Endothelial cell (in vitro differentiated cells): ENCODE results near the gene DCXR. TPM values are rescaled to one million over a fixed set of nuclear protein-coding genes. Genes with fewer than 3 reads are reported as not detected.

Experiments
- DNase-seq: peaks from one replicate; pipeline ENCODE4 v3.0.0; 2021; ENCODE audit warnings: low spot score
- H3K27ac Mint-ChIP-seq: one replicate; pipeline ENCODE4 v1.8.0; 2021; ENCODE audit warnings: mixed read lengths, inconsistent platforms; ENCODE audit not compliant: unreplicated experiment
- H3K27me3 Mint-ChIP-seq: one replicate; pipeline ENCODE4 v1.8.0; 2021; ENCODE audit warnings: mild to moderate bottlenecking, moderate library complexity, mixed read lengths, inconsistent platforms; ENCODE audit not compliant: unreplicated experiment
- H3K36me3 Mint-ChIP-seq: one replicate; pipeline ENCODE4 v1.8.0; 2021; ENCODE audit warnings: mild to moderate bottlenecking, low read depth, mixed read lengths, inconsistent platforms; ENCODE audit not compliant: unreplicated experiment
- H3K4me1 Mint-ChIP-seq: one replicate; pipeline ENCODE4 v1.8.0; 2021; ENCODE audit warnings: mild to moderate bottlenecking, mixed read lengths, inconsistent platforms; ENCODE audit not compliant: unreplicated experiment
- H3K4me3 Mint-ChIP-seq: one replicate; pipeline ENCODE4 v1.8.0; 2021; ENCODE audit warnings: mild to moderate bottlenecking, mixed read lengths, inconsistent platforms; ENCODE audit not compliant: unreplicated experiment
- H3K9me3 Mint-ChIP-seq: one replicate; pipeline ENCODE4 v1.8.0; 2021; ENCODE audit warnings: mixed read lengths, inconsistent platforms; ENCODE audit not compliant: unreplicated experiment
- total RNA-seq: library from RNA; stranded (reverse); fragmentation: NEBNext Ultra II Directional; extraction: Animal tissue kit (Norgen Biotek cat#: 25700); gene quantifications from one replicate; pipeline ENCODE4 v1.2.1, GENCODE V29; 2021; ENCODE audit not compliant: unreplicated experiment
- TF ChIP-seq, protein P1 (sequence below): fragments of 200-600 bp; sonication (generic); IDR thresholded peaks from one replicate; pipeline ENCODE4 v1.5.0; 2021; ENCODE audit warnings: antibody characterized with exemption; ENCODE audit not compliant: unreplicated experiment

Gene DCXR
- total RNA-seq, 1 donor from 2014 or later = 30.8 TPM

DNA sequence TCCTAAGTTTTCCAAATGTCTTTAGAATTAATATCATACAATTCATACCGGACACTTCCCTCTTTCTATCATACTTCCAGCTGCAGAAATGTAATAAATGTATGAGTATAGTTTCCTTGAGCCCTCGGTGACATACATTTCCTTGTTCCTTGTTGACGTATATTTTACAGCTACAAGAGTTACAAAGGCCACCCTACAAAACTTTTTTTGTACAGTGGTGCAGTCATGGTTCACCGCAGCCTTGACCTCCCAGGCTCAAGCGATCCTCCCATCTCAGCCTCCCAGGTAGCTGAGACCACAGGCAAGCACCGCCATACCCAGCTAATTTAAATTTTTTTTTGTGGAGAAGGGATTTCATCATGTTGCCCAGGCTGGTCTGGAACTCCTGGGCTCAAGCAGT, 35.3 kb upstream of the DCXR start:
- Mint-ChIP-seq H3K27ac (no peak overlapping the region), H3K36me3 (no peaks in the 10 kb centered on the region), H3K27me3 (peaks cover 2% of the 10 kb centered on the region), H3K4me3 (no peak overlapping the region), H3K9me3 (no peaks in the 10 kb centered on the region), H3K4me1 (no peaks in the 10 kb centered on the region)
- DNase-seq = no peak
- TF ChIP-seq, protein P1, sequence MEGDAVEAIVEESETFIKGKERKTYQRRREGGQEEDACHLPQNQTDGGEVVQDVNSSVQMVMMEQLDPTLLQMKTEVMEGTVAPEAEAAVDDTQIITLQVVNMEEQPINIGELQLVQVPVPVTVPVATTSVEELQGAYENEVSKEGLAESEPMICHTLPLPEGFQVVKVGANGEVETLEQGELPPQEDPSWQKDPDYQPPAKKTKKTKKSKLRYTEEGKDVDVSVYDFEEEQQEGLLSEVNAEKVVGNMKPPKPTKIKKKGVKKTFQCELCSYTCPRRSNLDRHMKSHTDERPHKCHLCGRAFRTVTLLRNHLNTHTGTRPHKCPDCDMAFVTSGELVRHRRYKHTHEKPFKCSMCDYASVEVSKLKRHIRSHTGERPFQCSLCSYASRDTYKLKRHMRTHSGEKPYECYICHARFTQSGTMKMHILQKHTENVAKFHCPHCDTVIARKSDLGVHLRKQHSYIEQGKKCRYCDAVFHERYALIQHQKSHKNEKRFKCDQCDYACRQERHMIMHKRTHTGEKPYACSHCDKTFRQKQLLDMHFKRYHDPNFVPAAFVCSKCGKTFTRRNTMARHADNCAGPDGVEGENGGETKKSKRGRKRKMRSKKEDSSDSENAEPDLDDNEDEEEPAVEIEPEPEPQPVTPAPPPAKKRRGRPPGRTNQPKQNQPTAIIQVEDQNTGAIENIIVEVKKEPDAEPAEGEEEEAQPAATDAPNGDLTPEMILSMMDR = no peak

DNA sequence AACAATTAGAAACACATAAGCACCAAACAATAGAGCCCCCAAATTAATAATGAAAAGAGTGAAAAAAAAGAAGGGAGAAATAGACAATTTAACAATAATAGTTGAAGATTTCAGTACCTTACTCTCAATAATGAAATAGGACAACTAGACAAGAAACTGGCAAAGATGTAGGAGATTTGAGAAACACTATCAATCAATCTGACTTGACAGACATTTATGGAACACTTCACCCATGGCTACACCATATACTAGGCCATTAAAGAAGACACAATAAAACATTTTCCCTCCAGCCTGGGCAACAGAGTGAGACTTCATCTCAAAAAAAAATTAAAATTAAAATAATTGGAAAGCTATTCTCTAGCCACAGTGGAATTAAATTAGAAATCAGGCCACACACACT, 33.1 kb upstream of the DCXR start:
- H3K4me1 Mint-ChIP-seq = peaks cover 3% of the 10 kb centered on the region
- H3K27me3 Mint-ChIP-seq = peaks cover 10% of the 10 kb centered on the region
- no peaks in the 10 kb centered on the region for H3K9me3 Mint-ChIP-seq
- TF ChIP-seq, protein P1 = no peak
- H3K36me3 Mint-ChIP-seq = no peaks in the 10 kb centered on the region
- H3K27ac Mint-ChIP-seq = no peak overlapping the region
- no peak overlapping the region for H3K4me3 Mint-ChIP-seq
- DNase-seq = no peak

DNA sequence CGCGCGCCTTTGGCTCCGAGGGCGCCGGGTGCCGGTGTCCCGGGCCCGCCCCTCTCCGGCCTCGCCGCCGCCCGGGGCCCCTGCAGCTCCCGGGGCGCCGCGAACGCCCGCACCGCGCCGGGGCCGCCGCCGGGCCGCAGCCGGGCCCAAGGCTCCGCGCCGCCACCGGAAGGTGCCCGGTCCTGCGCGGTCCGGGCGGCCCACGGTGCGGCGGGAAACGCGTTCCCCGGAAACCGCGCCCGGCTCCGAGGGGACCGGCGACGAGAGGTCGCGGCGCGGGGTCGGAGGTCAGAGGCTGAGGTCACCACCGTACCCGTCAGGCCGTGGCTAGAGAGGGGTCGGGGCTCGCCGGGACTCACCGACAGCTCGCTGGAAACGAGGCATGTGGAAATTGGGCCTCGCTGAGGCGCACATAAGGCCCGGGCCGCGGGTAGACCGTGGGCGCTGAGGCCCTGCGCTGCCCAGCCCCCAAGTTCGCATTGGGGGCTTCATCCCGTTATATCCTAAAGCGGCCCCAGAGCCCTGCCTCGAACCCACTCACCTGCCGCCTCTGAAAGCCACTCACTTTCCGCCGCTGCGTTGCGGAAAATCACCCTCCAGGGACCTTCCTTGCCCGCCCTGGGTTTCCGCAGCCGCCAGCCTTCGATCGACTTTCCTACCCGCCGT, 28.3 kb upstream of the DCXR start, which contains the start of gene DUS1L:
Gene DUS1L, minus strand, starts transcription at position 167 of the 666 bp plus-strand sequence. CDS start 745 bp downstream, outside the sequence.
- Mint-ChIP-seq H3K36me3 (no peaks in the 10 kb centered on the region), H3K9me3 (no peaks in the 10 kb centered on the region), H3K27ac (no peak within 1 kb of the TSS), H3K27me3 (peaks cover 9% of the 10 kb centered on the region), H3K4me3 (peak within 1 kb of the TSS; percentile 92), H3K4me1 (peaks cover 3% of the 10 kb centered on the region)
- TF ChIP-seq, protein P1 = no peak
- DNase-seq = peak; percentile 56

DNA sequence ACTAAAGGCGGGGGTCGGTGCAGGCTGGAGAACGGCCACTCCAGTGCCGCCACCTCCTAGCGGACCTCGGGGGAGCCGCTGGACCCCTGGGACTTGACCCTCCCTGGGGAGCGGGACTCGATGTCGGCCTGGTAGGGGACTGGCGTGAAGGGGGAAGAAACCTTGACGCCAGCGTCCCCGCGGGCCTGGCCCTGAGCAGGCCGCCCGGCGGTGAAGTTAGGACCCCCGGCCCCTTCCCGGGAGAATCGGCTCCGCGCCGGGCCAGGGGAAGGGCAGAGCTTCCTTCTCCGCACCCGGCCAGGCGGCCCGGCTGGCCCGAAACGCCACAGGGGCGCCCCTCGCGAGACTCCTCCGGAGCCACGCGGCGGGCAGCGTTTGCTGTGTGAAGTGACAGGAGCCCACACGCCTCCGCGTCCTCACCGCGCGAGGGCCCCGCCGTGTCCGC, 27.7 kb upstream of the DCXR start:
- no peaks in the 10 kb centered on the region for H3K36me3 Mint-ChIP-seq
- no peak overlapping the region for H3K27ac Mint-ChIP-seq
- peak overlapping the region; percentile 74 for H3K4me3 Mint-ChIP-seq
- H3K4me1 Mint-ChIP-seq = peaks cover 3% of the 10 kb centered on the region
- H3K27me3 Mint-ChIP-seq = peaks cover 10% of the 10 kb centered on the region
- DNase-seq = peak; percentile 45
- TF ChIP-seq, protein P1 = no peak
- H3K9me3 Mint-ChIP-seq = no peaks in the 10 kb centered on the region

DNA sequence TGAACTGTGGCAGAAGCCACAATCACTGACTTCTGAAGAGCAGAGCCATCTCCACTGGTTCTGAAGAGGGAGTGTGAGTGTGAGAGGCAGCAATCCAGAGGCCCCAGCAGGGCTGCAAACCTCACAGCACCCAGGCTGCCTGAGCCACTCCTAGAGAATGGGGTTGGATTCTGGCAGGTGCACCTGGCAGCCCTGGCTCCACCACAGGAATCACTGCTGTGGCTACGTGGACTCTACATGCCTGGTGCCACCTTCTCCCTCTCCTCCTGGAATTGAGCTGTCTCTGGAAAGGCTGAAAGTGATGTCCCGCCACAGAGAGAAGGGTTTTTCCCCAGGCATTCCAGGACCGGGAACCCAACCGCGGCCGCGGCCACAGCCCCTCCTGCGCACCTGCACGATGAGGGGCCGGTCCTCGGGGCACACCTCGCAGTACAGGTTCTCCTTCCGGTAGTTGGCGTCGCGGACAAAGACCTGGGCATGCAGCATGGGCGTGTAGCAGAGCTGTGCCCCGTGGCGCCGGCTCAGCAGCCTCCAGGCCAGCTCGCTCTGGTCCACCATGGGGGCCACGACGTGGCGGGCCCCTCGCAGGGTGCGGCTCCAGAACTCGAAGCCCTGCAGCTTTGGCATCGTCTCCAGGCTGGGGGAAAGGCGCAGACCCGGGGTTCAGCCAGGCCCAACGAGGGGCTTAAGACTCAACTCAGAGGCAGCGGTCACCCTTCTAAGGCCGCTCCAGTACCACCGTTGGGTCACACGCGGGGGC, 27.1 kb upstream of the DCXR start:
- H3K4me3 Mint-ChIP-seq = peak overlapping the region; percentile 74
- no peak overlapping the region for H3K27ac Mint-ChIP-seq
- TF ChIP-seq, protein P1 = no peak
- H3K36me3 Mint-ChIP-seq = no peaks in the 10 kb centered on the region
- H3K9me3 Mint-ChIP-seq = no peaks in the 10 kb centered on the region
- no peak for DNase-seq
- peaks cover 11% of the 10 kb centered on the region for H3K27me3 Mint-ChIP-seq
- H3K4me1 Mint-ChIP-seq = peaks cover 3% of the 10 kb centered on the region
